Erythroblast (primary cell): Measurements from ENCODE around the gene PCNT.

Source experiments
- DNase-seq, 2 experiments: peaks; one replicate each; lab custom pipeline; 2025; lab: John Stamatoyannopoulos, UW
- GATA1 ChIP-seq: IDR thresholded peaks from 2 replicates; pipeline ENCODE4 v1.6.1; 2011; ENCODE audit warnings: low read depth, mild to moderate bottlenecking, control low read depth, low read length, moderate library complexity
- POLR2A ChIP-seq: IDR thresholded peaks from 2 replicates; pipeline ENCODE4 v1.6.1; 2011; ENCODE audit warnings: mild to moderate bottlenecking, low read length

PCNT gene

GRCh38 chr21:46318464-46318845 is 5.5 kb upstream of the PCNT start:
- DNase-seq, result no peak
- TF ChIP-seq POLR2A (no peak), GATA1 (no peak)

GRCh38 chr21:46319186-46319585 is 4.8 kb upstream of the PCNT start:
- peak; percentile 68 to 75 for DNase-seq
- no peak for TF ChIP-seq GATA1
- peak; percentile 43 for TF ChIP-seq POLR2A

GRCh38 chr21:46320331-46320801 is 3.6 kb upstream of the PCNT start:
- TF ChIP-seq GATA1, result peak; percentile 95
- TF ChIP-seq POLR2A, result peak; percentile 99
- DNase-seq, result peak; percentile 95 to 99

GRCh38 chr21:46322351-46323226 is 1.4 kb upstream of the PCNT start:
- TF ChIP-seq GATA1 (no peak), POLR2A (no peak)
- peak; percentile 71 to 83 for DNase-seq

- DNase-seq, result peak in 1 of 2 experiments; percentile 79
- TF ChIP-seq POLR2A (no peak), GATA1 (no peak)
Observed at GRCh38 chr21:46323227-46323709, 688 bp upstream of the PCNT start.

GRCh38 chr21:46324390-46325072 is 575 bp downstream of the PCNT start:
- peak; percentile 91 to 96 for DNase-seq
- TF ChIP-seq GATA1 (no peak), POLR2A (peak; percentile 55)

GRCh38 chr21:46325073-46325912 is 1.3 kb downstream of the PCNT start:
- DNase-seq, result peak; percentile 73 to 77
- TF ChIP-seq POLR2A, result peak; percentile 19
- no peak for TF ChIP-seq GATA1

GRCh38 chr21:46326110-46326703 is 2.3 kb downstream of the PCNT start:
- no peak for DNase-seq
- no peak for TF ChIP-seq POLR2A
- TF ChIP-seq GATA1, result no peak

- TF ChIP-seq GATA1, result no peak
- TF ChIP-seq POLR2A, result no peak
- no peak for DNase-seq
Observed at GRCh38 chr21:46327711-46328110, 3.8 kb downstream of the PCNT start.

- TF ChIP-seq GATA1 (no peak), POLR2A (no peak)
- no peak for DNase-seq
Observed at GRCh38 chr21:46328151-46328550, 4.2 kb downstream of the PCNT start.

- DNase-seq, result no peak
- TF ChIP-seq GATA1, result no peak
- TF ChIP-seq POLR2A, result no peak
Observed at GRCh38 chr21:46329796-46330195, 5.8 kb downstream of the PCNT start.

GRCh38 chr21:46334351-46335140 is 10.6 kb downstream of the PCNT start:
- no peak for DNase-seq
- no peak for TF ChIP-seq GATA1
- TF ChIP-seq POLR2A, result no peak
